Skin epidermis (tissue), 12 donors: ENCODE measurements around the gene MLLT3.

Experiments used
- H3K27ac ChIP-seq, 21 experiments: fragments of 200-600 bp; sonication (generic) in 11 of 21; one replicate each; pipeline ENCODE4 v1.5.0; 2020; ENCODE audit warnings: mild to moderate bottlenecking in 3 of 21, inconsistent platforms in 2 of 21, moderate library complexity in 2 of 21
- H3K4me3 ChIP-seq, 7 experiments: fragments of 200-600 bp; sonication (generic) in 2 of 7; one replicate each; pipeline ENCODE4 v1.5.0; 2020; ENCODE audit warnings: inconsistent platforms in 2 of 7, mild to moderate bottlenecking in 2 of 7, moderate library complexity in 1 of 7

Gene MLLT3

DNA sequence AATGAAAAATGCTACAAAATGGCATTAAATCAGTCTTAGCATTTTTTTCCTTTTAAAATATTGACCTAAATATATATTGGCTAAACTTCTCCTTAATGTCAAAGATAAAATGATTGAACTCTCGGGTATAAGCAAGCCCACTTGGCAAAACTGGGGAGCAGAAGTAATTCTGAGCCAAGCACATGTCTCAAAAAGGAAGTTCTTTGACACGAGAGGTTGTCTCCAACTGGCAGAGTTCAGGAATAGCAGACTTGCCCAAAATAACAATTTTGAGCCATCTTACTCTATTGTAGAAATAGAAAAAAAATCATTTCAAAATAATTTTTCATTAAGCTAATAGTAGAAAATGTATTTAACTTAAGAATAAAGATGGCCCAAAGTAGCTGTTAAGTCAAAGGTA, 10.4 kb upstream of the MLLT3 start:
- H3K27ac ChIP-seq: no peak overlapping the region
- no peak overlapping the region for H3K4me3 ChIP-seq

DNA sequence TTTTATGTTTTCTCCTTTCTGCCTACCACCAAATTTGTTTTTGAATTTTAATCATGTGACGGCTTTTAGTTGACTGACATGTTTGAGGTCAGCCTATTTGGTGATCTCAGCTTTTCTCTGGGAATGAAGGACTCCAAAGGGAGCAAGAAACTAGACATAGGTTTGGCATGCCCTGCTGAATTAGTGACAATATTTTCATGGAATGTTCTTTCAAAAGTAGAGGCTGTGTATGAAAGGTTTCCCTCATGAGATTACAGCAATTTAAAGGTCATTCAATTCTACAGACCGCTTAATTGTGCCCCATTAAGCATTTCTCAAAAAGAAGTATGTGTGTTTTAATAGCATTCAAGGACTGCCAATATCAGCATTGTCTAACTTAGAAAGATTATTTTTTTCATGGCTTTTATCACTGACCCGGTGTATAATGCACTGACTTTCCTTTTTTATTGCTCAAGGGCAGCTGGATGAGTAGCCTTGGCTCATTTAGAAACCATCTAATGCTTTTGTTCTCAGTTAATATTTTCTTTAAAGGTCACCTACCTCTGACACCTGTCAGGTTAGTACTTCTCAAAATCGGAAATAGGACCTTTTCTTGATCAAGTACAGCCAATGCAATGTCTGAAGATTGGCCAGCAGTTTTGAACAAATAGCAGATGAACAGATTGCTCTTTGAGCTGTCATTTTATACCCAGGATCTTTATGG, 8.1 kb upstream of the MLLT3 start:
- Histone ChIP-seq H3K4me3 (no peak overlapping the region), H3K27ac (no peak overlapping the region)

DNA sequence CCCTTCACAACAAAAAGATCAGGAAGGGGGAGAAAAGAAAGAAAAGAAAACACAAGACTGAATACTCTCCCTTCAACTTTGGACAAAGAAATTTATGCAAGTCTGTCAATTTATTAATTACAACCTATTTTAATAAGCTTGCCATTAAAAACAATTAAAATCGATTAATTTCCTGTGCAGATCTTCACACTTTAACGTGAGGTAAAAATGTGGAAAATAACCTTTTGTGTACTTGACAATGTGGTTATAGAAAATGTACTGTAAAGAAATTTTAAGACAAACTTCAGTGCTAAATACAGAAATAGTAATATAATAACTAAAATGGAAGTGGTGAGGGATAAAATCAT, 2.7 kb upstream of the MLLT3 start:
- H3K4me3 ChIP-seq: peak overlapping the region in 2 of 7 experiments; percentile 88 to 94
- H3K27ac ChIP-seq: no peak overlapping the region

DNA sequence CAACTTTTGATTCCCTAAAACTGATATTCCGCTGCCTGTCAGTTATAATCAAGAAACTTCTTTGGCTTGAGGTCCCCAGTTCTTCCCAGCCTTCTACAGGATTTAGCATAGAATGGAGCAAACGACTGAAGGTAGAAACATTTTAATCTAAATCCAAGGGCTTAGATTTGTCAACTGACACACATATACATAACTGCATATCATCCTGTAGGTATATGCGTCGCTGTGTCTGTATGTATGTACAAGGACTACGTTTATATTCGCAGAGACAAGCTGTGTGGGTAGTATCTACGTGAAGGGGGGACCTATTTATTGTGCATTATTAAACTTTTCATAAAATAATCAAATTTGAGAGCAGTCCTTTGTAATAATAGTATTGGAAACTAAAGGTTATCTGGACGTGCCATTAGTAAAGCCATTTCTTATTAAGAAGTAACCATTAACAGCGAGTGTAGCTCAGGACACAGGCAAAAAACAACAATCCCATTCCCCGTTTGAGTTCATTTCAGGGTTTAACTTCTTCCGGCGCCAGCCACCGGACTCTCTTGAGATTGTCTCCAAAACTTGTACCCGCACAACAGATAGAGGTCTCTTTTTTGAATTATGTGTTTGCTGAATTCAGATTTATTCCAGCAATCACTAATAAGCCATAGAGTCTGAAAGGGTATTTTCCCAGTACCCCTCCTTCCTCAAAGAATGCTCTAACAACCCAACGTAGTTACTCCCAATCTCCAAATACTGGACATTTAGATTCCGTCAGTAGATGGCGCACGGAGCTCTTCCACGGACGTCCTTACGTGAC, 2.1 kb upstream of the MLLT3 start:
- Histone ChIP-seq H3K4me3 (peak overlapping the region in 6 of 7 experiments; percentile 76 to 94 (median 89)), H3K27ac (peak overlapping the region in 3 of 21 experiments; percentile 72 to 89 (median 77))

DNA sequence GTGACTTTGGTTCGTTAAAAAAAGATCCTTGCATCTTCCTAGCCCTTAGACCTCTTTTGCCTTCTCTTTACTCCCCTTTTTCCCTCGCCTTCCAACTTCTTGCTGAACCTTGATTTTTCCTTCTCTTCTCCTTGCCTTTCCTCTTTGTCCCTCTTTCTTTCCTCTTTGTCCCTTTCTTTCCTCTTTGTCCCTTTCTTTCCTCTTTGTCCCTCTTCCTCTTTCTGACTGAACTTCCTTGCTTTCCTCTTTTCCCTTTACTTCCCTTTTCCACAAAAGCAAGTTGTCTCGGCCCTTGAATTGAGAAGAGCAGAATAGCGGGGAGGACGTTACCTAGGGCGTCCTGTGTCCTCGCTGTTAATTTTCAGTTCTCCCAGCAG, 1.4 kb upstream of the MLLT3 start:
- Histone ChIP-seq H3K4me3 (peak overlapping the region; percentile 72 to 94 (median 88)), H3K27ac (peak overlapping the region in 9 of 21 experiments; percentile 15 to 90 (median 77))

DNA sequence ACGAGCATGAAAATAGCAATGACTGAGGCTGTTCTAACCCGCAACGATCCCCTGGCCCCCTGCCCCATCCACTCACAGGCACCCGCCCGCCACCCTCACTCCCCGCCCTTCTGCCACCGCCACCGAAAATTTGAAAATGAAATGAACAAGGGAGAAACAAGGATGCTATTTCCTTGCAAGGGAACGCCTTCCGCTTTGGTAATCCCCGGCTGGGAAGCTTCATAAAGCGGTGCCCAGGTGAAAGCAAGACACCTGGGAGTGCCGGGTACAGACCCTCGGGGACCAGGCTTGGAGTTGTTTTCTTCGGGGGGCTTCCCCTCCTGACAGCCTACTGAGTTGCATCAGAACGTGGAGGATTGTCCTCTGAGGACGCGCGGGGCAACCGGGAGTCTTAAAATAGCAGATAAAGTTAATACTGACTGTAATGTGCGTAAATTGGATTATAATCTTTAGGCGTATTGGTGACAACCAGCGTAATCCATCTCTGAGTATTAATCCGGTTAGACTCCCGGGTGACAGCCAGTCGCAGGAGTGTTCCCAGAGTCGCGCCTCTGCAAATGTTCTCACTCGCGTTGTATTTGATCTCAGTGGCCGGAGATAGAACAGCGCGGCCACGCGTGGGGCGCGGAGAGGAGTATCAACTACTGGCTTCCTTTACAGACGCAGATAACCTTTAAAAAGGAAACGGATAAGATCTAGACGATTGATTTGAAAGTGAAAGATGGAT, 885 bp upstream of the MLLT3 start:
- Histone ChIP-seq H3K4me3 (peak overlapping the region; percentile 72 to 94 (median 88)), H3K27ac (peak overlapping the region in 14 of 21 experiments; percentile 15 to 93 (median 82))

DNA sequence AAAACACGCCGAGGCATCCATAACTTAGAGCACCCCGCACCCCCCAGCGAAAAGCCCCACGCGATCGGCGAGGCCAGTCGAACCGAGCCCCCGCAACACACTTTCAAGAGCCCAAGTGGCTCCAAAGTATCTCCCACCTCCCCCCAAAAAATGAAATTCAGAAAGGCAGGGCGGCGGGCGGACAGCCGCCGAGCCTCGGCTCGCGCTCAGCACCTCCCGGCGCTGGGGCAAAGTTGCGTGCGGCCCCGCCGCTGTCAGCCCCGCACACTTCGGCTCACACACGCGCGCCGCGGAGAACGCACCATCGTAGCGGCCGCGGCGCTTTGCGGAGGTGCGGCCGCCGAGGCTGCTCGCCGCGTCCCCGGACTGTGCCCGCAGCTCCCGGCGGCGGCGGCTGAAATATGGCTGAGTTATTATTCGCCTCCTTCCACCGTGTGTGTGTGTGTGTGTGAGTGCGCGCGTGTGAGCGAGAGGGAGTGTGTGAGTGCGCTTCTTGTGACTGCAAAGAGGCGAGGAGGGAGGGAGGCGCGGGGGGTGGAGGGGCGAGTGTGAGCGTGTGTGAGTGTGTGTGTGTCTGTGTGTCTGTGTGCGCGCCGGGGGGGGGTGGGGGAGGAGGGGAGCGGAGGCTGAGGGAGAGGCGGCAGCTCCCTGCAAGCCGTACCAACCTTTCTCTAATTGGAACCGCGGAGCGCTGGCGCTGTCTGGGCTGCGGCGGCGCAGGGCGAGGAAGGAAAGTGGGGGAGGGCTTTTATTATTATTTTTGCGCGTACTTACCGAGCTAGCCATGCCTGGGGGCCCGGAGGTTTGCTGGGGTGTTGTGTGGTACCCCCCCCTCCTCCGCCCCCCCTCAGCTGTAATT, 599 bp downstream of the MLLT3 start:
- H3K4me3 ChIP-seq: peak overlapping the region; percentile 72 to 94 (median 88)
- H3K27ac ChIP-seq: peak overlapping the region; percentile 38 to 93 (median 82)

DNA sequence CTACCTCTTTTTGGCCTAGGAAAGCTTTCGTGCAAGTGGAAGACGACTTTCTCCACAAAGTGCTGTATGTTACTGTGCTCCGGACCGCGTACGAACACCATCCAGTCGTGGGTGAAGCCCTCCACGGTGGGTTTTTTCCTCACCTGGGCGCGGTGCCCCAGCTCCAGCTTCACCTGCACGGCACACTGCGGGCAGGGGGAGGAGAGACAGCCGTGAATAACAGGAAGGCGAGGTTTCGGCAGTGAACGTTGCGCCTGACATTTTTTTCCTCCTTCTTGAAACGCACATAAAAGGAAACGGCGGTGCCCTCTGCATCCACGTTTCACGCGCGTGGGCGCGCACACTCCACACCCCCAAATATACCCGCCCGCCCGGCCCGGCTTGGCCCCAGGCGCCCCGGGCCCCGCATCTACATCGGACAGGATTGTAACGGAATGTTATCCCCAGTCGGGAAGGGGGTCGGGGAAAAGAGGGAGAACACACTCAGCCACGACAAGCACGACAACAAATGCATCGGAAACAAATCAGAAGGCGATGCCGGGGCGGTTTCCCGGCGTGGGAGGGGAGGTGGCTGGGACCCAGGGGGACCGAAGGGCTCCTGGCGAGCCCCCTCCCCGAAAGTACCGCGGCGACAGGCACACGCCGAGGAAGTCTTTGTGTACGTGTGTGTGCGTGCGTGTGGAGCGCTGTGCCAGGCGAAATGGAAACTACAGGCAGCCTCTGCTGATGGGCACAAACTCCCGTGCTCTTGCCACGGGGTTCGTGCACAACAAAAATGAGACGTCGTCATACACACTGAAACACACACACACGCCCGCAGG, 1.4 kb downstream of the MLLT3 start:
- Histone ChIP-seq H3K27ac (peak overlapping the region in 20 of 21 experiments; percentile 60 to 93 (median 82)), H3K4me3 (peak overlapping the region; percentile 72 to 94 (median 88))

DNA sequence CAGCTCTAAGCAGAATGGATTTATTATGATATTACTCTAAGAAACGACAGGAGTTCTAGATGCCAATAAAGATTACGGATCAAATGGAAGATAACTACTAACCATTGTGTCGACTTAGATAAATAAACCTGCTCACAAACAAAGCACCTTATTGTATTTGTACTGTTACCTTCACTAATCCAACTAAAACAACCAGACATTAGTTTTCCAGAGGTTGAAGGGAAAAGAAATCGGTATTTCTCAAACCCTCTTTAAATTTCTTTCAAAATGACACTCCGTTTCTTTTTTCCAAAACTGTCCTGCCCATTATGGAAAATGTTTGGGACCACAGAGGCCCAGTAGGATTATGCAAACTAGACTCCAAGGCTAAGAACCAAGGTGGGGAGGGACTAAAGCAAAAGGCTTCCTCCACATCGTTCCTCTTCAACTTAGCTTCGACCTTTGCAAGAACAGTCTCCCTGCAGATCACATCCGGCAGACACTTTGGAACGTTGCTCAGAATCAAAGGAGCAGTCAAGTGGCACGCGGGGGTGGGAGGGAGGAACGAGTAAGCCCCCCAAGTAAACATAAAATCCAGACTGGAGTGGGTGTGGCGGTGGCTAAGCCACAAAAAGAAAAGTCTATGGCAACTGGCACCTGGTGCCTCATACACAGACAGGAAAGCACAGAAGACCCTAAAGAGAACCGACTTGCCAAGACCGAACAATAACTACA, 2.7 kb downstream of the MLLT3 start:
- Histone ChIP-seq H3K4me3 (peak overlapping the region in 5 of 7 experiments; percentile 72 to 94 (median 90)), H3K27ac (peak overlapping the region in 1 of 21 experiments; percentile 83)

DNA sequence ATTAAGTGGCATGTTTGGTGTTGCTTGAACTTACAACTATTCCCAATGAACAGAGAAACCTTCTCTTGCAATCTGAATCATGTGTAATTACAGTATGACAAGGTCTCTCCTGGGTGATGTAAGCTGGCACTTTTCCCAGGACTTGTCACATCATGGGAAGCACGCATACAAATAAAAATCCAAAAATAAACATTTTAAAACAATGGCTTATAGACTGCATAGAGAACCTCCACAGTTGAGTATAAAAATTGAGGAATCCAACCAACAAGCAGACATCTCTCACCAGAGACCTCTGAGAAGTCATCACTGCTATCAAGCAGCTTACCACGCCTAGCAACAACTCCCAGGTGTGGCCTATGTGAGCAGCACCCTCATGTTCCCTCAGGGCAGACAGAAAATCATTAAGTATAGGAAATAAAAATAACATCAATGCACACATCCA, 3.9 kb downstream of the MLLT3 start:
- H3K27ac ChIP-seq: peak overlapping the region in 1 of 21 experiments; percentile 13

DNA sequence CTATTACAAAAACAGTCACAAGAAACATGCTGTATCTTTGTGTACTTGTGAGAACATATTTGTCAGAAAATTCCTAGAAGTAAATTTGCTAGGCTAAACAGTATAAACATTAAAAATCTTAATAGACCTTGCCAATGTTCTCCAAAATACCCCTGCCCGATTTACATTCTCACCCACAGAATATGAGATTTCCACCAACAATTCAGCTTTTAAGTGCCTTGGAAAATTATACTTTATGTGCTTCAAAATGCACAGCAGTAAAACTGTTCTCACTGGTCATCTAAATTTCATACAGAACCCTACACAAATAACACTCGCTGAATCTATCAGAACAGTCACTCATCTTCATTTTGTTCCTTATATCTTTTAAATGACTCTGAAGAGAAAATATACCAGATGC, 5.5 kb downstream of the MLLT3 start:
- no peak overlapping the region for H3K4me3 ChIP-seq
- no peak overlapping the region for H3K27ac ChIP-seq

More for the DNA sequence above, 3.9 kb downstream of the MLLT3 start:
- H3K4me3 ChIP-seq: no peak overlapping the region

DNA sequence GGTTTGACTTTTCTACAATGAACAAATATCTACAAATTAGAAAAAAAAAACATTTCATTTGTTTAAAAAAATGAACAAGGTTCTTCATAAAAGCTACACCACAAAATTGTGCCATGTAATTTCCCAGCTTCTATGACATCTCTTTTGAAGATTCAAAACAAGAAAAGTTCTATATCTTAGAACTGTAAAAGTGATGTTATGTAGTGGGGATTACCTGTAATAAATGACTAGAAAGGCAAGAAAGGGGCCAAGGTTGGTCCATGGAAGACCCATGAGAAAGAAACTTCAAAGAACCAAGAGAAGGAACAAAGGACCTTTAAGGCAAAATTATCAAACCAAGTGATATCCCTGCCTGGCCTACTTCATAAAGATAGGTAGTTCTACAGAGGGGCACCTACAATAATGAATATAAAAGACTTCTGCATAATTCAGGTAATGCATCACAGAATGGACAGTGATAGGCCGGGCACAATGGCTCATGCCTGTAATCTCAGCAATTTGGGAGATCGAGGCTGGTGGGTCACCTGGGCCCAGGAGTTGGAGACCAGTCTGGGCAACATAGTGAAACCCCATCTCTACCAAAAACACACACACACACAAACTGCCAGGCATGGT, 7.6 kb downstream of the MLLT3 start:
- no peak overlapping the region for H3K4me3 ChIP-seq
- H3K27ac ChIP-seq: no peak overlapping the region

DNA sequence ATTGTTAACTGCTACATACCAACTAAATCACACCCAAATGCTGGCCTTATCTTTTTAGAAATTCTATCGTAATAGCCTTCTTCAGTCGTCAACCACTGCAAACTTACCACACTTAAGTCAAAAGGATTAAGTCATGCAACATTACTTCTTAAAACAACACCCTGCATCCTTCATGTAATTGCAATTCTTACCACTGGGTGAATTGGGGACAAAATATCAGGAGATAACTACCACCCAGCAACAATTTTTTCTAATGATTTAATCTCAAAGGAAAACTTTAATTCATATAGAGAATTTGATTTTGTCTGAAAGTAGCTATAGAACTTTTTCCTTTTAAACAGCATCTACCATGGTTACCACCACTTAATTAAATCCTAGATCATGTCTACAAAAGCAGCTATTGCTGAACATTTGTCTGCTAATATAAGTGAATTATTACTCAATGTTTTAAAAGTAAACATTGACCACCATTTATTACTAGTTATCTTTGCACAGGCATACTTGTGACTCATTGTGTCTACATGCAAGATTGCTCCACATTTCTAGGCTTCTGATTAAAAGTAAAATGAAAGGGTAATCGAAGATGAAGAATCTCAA, 10.5 kb downstream of the MLLT3 start:
- Histone ChIP-seq H3K4me3 (no peak overlapping the region), H3K27ac (no peak overlapping the region)

DNA sequence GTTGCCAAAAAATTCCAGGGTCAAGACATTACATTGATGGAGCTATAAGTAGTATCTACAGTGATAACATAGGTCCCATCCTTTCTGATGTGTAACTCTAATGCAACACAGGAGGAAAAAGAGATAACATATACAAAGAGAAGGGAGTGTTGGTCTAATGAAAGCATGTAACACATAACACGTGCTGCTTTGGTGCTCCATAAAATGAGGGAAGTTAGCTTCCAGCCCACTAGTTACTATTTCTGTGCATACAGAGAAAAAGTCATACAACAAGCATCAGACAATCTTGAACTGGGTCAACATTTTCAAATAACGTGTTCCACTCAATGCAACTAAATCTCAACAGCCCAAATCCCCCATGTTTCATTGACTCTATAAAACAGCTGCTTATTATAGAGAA, 11.7 kb downstream of the MLLT3 start:
- Histone ChIP-seq H3K27ac (no peak overlapping the region), H3K4me3 (no peak overlapping the region)

DNA sequence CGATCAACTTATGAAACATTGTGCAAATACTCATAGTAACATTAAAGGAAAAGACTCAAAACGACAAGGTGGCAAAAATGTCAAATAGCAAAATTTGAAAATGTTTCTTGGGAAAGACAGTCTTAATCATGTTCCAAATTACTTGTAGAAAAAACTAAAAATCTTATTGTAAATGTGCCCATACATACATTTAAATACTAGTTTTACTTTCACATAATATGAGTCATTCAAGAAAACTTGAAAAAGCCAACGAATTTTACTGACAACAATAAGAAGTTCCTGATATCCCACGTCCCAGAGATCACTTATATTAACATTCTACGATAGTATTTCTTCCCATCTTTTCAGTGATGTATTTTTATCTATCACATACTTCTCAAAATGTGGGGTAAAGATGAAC, 13.7 kb downstream of the MLLT3 start:
- Histone ChIP-seq H3K4me3 (no peak overlapping the region), H3K27ac (no peak overlapping the region)

DNA sequence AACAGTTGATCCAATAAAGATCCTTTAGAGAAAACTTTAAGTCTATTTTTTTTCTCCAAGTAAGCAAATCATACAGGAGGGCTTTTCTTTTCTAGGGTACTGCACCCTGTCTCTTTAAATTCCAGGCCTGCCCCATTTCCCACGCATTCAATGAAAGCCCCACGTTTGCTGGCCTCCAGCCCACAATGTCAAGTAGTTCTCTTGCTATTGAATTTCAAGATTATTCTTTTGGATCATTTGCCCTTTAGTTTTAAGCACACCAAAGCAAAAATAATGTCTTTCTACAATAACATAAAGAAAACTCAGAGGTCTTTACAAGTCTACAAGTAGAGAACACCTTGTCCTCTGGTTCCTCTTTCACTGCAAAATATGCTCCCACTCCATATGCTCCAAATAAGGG, 15.6 kb downstream of the MLLT3 start:
- Histone ChIP-seq H3K27ac (no peak overlapping the region), H3K4me3 (no peak overlapping the region)

DNA sequence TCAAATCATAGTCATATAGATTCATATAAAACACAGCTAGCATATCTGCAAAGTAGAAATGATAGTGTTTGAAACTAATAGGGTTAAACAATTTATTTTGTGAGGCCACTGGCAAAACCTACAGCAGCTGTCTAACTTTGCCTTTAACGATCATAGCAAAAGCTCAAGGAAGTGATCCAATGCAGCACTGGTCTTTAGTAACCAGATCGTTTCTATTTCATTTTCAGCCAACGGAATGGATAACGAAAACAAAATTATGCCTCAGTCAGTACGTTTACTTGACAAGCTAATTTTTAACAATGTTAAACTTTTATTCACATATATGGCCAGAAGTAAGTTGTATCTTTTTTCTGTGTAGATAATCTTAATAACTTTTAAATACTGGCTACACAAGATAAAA, 17.7 kb downstream of the MLLT3 start:
- Histone ChIP-seq H3K27ac (peak overlapping the region in 7 of 21 experiments; percentile 3 to 61 (median 25)), H3K4me3 (no peak overlapping the region)
